Stimulated activated CD4-positive, alpha-beta T cell treated with anti-CD3 and anti-CD28 coated beads, Interleukin-15, amount 100 ng/mL, for 1 hour (primary cell): ENCODE measurements around the gene GPR160.

ENCODE experiments used
- DNase-seq, 2 donors: peaks; one replicate each; pipeline ENCODE4 v3.0.0-alpha.2; 2020; ENCODE audit warnings: low read depth in 1 of 2, low spot score in 1 of 2

GPR160 gene

DNA sequence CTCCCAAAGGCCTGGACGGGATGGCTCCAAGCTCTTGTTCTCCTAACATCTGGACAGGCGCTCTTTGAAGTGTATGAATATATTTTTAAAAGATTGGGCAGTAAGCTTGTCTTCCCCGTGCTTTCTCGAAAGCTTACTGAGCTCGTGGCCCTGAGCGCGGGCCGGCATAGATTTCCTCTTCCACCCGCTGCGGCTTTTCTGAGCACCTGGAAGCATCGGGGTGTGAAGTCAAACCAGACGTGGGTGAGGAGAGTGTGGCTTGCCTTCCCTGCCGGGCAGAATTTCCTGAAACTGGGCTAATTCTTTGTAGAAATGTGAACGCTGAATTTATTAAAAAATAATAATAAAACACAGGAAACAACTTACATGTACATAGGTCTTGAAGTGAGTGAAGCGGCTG lies 25.9 kb downstream of the GPR160 start:
- DNase-seq, result no peak

DNA sequence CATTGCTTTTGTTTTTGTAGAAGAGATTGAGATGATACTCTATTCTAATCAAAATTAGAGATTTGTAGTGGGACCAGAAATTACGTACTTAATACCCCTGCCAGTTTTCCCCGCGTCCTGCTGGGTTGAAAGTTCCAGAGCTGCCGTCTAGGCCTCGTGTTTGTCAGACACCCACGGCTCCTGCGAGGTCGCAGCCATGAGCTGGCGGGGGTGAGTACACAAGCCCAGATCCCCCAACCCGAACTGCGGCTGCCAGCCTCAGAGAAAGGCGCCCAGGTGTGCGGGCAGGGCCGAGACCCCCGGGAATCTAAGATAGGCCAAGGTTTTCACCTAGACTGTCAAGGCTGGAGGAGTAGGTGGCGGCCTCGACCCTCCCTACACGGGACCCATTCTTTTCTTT lies 26.3 kb downstream of the GPR160 start:
- DNase-seq, result no peak

DNA sequence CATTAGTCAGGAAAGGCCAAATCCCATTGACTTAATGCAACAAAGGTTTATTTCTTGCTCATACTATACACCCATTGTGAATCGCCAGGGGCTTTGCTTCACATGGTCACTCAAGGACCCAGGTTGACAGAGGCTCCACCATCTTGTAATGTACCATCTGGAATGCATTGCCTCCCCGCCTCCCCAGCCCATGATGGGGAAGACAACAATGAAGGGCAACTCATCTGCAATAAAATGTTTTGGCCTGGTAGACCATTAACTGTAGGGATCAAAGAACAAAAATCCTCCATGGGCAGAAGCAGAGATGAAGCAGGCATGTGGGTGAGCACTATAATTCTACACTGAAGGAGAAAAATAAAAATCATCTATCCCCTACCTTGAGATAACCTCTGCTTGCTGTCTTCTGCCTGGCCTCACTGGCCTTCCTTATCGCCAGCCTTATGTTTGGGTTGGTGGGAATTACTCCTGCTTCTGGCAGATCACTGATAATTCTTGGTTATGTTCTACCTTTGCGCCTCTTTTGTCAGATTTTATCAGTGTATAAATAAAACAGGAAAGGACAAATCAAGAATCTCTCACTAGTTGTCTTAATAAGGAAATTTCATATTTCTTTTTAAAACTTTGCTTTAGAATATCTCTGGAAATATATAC lies 37.8 kb downstream of the GPR160 start:
- DNase-seq, result no peak

DNA sequence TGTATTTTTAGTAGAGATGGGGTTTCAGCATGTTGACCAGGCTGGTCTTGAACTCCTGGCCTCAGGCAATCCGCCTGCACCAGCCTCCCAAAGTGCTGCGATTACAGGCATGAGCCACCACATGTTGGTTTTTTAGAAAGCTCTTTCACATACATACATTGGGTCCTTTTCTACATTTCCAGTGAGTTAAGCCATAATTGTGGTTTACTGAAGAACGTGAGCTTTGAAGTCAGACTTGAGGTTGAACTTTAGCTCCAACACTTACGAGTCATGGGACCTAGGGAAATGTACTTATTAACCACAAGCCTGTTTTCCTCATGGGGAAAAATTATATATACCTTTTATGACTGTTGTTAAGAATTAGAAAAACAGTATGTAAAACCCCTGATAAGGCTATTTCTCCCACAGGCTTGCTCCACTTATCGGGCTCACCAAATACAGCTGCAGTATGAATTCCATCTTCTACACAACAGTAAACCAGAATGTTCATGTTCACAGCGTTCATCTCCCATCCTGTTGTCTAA lies 39.0 kb downstream of the GPR160 start:
- no peak for DNase-seq

DNA sequence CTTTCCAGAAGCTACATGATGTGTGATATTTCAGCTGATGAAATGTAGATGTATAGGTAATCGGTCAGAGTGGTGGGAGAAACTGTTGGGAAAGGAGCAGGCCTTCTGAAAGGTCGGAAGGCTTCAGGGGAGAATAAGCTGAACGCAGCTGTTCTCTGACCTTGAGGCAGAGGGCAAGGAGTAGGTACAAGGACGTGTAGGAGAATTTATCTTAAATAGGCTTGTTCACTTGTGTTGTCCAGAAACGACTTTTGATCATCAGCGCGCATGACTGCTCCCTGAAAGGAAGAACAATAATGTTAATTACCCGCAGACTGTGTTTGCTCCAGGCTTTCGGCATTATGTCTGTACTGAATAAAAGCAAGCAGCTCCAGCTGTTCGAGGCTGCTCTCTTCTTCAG lies 39.6 kb downstream of the GPR160 start:
- no peak for DNase-seq

DNA sequence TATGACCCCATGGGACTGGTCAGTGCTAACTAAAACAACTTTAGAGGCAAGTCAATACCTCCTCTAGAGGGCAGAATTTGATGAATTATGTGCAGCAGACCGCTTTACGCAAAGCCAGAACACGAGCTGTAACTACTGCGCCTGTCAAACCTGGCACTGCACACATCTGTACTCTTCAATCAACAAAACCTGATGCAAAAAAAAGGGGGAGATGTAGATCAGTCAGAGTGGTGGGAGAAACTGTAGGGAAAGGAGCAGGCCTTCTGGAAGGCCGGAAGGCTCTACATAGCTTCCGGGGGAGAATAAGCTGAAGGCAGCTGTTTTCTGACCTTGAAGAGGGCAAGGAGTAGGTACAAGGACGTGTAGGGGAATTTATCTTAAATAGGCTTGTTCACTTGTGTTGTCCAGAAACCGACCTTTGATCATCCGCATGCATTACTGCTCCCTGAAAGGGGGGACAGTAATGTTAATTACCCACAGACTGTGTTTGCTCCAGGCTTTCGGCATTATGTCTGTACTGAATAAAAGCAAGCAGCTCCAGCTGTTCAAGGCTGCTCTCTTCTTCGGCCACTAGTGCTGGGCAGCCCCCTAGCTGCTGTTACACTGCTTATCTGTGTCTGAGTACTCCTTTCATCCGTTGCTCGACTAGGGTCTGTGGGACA lies 41.0 kb downstream of the GPR160 start:
- DNase-seq, result no peak

DNA sequence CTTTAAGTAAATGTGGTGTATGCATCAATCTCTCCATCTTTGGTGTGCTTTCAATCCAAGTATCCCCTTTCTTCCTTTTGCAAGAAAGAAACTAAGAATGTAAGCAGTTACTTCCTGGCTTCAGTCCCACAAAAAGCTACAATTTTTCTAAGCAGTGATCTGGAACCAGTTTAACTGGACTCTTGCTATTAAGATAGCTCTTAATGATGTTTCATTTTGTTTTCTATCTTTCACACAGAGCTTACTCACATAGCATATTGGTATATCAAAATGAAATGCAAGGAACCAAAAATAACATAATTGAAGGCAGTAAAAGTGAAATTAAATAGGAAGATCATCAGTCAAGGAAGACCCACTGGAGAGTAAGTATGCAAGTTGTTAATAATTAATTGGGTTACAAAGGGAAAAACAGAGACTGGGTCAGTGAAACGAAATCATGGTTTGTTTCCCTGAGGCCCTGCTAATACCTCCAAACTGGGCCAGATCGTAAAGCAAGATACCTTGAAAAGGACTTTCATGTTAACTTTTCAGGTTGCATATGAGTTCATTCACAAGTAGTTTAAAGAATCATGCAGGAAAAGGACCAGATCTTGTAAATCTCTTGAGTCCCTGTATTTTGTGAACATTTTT lies 41.9 kb downstream of the GPR160 start:
- no peak for DNase-seq

DNA sequence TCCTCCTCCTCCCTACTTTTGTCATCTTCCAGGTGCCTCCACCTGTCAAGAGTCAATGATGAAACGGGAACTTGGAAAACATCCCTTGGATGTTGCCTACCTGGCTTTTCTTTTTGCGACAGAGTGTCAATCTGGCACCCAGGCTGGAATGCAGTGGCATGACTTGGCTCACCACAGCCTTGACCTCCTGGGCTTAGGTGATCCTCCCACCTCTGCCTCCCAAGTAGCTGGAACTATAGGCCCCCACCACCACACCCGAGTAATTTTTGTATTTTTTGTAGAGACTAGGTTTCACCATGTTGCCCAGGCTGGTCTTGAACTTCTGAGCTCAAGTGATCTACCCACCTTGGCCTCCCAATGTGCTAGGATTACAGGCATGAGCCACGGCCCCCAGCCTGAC lies 42.8 kb downstream of the GPR160 start:
- DNase-seq, result no peak

DNA sequence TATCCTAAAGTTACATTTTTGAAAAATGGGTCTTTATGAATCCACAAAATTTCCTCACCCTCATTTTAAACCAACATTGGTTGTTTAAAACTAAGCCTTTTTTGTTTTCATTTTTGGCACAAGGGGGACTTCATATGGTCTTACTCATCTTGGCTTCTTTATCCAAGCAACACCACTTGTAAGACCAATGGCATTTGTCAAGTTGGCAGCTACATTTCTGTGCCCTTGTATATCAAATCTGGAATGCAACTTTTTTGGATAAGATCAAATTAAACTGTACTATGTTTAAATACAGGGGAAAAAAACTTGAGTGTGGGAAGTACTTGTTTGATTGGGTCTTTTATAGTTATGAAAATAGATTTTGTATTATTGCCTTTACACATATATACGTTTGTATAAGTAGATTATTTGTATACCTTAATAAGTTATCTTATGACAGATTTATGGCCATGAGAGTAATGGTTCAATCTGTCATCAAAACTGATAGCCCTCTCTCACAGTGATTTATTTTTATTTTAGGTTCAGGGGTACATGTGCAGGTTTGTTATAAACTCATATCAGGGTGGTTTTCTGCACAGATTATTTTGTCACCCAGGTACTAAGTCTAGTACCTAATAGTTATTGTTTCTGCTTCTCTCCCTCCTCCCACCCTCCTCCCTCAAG lies 43.4 kb downstream of the GPR160 start:
- DNase-seq, result no peak

DNA sequence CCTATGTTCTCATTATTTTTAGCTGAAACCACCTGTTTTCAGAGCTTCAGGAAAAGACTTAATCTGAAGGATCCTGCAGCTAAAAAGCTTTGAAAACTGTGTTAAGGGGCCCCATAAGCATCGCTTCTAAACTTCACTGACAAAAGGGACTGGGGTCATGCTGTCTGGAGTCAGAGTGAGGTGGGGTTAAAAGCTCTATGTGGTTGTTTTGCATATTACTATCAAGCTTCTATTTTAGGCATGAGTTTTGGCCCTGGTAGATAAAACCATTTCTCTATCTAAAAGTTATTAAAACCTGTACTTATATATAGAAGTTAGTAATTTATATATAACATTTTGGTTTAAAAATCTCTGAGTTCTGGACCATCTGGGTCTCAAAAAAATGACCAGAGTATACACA lies 45.5 kb downstream of the GPR160 start:
- no peak for DNase-seq

DNA sequence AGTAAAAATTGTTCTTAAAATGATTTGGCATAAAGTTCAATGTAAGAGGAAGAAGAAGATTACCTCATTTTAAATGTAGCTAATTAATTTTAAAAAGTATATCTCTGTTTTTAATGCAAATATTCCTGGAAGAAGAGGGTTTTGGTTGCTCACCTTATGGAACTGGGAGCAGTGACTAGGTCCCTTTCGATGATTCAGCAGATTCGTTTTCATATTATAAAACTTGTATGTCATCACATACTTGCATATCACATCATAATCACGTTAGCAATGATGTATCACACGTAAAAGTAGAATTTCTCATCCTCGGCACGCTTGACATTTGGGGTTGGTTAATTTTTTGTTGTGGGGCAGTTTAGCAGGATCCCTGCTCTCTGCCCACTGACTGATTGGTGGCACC lies 47.6 kb downstream of the GPR160 start:
- DNase-seq, result no peak

DNA sequence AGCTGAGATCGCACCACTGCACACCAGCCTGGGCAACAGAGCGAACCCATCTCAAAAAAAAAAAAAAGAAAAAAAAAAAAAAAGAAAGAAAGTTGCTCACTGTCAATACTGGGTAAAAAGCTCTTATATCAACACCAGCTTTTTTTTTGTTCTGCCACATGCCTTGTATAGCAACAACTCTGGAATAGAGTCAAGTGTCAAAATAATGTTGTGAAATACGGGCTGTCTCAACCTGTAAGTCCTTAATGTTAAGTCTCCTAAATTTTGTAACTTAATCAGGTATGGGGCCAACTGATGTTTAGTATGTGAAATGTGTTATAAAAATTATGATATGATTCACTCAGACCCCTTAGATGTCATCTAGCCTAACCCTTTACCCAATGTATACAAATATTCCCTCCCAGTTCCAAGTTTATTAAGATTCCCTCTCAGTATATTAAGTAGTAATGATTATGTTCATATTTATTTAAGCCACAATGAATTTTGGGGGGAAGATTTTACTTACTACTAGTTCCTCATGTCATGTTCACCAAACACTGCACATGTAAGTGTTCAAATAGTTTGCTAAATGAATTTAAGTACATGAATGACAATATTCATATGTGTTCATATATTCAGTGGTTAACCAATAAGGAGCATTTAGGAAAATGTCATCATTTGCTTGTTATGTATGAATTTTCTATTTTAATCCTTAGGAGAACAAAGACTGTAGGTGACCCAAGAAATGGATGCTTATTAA lies 52.2 kb downstream of the GPR160 start:
- no peak for DNase-seq

DNA sequence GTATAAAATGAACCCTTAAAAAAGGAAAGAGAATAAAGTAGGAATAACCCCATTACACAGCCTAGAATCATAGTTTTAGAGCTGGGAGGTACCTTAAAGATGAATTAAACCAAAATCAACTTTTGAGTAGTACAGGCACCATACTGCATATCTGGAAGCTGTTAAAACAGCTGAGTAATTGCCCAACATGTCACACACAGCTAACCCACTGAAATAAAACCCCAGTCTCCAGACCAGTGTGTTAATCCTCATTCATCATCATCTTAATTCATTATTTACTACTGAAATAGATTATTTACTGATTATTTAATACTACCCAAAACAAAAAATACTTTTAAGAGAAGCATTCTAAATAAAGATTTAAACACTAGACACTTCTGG lies 52.8 kb downstream of the GPR160 start:
- DNase-seq, result no peak

DNA sequence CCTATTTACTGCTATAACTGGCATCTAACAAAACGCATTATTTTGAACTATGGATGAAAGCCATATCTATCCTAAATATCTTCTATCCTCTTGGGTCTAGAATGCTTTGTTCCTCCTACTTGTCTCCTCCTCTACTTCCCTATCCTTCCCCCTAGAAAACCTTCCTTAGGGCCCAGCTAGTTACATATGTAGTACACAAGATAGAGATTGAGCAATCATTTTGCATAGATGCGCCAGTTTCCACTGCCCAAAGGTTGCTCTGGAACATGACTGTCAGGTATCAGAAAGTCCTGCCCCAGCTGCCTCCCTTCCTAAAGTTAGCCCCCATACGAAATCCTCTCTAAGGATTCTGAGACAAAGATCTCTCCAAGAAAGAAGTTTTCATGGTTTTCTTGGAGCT lies 55.1 kb downstream of the GPR160 start:
- no peak for DNase-seq

DNA sequence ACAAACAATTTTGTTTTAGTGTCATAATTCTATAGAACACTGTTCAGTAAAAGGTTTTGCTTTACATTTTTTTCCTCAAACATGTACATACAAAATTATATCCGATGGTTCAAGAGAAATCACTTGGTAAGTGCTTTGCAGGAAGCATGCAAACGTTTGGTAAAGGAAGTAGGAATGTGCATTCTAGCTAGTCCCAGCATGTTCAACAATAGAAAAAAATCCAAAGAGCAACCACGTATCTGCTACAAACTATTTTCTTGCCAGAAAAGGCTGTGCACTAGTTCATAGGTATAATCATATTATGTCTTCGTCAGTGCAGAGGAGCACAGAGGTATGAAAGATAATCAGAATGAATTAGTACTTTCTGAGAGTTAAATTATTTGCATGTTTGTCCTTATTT lies 58.0 kb downstream of the GPR160 start:
- no peak for DNase-seq

DNA sequence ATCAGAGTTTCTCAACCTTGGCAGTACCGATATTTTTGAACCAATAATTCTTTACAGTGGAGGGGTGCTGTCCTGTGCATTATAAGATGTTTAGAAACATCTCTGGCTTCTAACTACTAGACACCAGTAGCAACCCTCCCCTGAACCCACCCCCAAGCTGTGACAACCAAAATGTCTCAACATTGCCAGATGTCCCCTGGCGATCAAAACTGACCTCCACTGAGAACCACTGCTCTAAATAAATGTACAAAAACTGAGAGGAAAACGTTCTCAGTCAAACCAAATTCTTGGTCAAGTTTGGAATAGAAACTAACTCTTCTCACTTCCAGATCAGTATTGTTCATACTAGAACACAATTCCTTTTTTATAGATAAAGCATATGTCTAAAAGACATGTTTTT lies 58.5 kb downstream of the GPR160 start:
- no peak for DNase-seq

DNA sequence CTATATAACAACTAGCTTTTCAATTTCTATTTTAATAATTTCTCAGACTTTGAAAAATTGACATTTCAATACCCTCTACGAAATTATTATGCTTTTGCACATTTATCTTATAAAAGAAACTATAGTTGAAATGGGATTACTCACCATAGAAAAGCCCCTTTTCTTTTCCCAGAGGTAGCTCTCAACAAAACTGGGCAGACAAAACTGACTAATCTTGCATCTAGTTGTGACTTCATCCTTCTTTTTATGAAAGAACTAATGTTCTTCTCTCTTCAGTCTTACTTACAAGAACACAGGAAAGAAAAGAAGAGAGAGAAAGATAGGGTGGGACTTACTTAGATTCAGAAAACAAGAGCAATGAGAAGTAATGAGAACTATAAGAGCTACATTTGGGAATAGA lies 61.0 kb downstream of the GPR160 start:
- DNase-seq, result no peak

DNA sequence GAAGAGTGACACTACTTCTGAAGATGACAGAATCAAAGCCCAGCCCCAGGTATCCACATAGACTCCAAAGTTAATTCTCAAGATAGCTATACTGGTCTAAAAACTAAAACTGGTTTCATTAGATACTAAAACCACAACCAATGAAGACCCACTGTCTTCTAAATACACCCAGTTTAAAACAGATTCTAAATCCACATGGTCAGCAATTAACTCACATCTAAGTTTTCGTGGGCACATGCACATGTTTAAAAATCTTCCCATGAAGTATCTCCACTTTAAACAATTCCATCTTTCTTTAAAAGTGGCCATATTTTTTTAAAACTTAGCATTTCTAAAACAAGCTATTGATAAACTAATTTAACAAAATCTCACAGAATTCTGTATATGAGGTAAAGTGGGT lies 63.1 kb downstream of the GPR160 start:
- DNase-seq, result no peak

DNA sequence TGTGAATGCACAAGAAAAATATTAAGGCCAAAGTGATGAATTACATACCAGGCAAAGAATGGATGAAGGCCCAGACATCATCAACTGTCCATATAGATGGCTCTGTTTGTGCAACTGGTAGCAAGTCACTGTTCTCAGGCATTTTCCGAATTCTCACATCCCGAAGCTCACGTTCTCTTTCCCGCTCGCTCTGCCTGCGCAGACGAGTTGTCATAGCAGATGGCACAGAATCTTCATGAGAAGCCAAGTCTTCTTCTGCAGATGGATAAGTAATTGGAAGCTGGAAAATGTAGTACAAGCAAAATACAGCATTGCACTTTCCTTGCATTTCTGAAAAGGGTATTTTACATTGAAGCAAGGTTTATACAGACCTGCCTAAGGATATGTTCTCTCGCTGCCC lies 64.6 kb downstream of the GPR160 start:
- DNase-seq, result no peak

DNA sequence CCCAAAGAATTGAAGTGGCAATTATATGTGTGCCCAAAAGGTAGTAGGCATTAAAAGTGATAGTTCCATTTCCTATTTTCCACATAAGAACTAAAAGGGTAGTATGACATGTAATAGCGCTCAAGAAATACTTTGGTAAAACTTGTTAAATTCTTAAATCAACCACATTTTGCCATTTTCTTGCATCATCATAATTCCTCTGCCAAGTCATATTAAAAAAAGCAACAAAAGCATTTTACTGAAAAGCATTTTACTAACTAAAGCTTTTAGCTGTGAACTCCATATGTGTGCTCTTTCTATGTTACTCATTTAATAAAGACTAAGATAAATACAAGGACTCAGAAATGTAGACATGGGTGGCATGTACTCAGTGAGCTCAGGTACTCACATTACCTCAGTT lies 70.1 kb downstream of the GPR160 start:
- no peak for DNase-seq

DNA sequence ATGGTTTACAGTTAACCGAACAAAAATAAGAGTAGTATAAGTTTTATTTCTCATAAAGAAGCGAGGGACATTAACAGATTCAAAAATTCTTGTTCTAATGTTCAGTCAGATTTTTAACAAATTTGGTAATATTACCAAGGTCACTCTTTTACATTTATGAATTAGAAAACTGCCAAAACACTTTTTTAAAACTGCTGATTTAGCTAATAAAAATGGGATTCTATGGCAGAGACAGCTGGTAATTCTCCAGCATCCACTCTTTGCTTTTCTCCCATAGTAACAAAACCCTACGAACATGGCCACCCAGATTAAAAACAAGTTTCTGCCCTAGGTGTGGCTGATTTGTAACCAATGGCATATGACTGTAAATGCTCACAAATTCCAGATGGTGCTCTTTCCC lies 71.2 kb downstream of the GPR160 start:
- no peak for DNase-seq
